Gastroesophageal sphincter (tissue), 4 donors: Measurements from ENCODE around the gene NAV2. TPM values are rescaled to one million over a fixed set of nuclear protein-coding genes. Genes with fewer than 3 reads are reported as not detected.

Experiments used
- ATAC-seq: fragments of 150-250 bp; one replicate; pipeline ENCODE4 v1.9.1; 2016; ENCODE audit warnings: mild to moderate bottlenecking, moderate library complexity
- H3K27ac ChIP-seq, 4 donors: fragments of 200-600 bp; sonication (generic) in 3 of 4; 1 replicate in 3 of 4; 2 replicates in 1 of 4; pipeline ENCODE4 v1.5.1; 2016 to 2019
- H3K27me3 ChIP-seq: fragments of 200-600 bp; sonication (generic); one replicate; pipeline ENCODE4 v1.5.1; 2019
- H3K36me3 ChIP-seq, 2 donors: fragments of 200-600 bp; sonication (generic); one replicate each; pipeline ENCODE4 v1.5.1; 2019; ENCODE audit warnings: control low read depth in 1 of 2
- H3K4me1 ChIP-seq, 3 donors: fragments of 200-600 bp; sonication (generic); 1 replicate in 2 of 3; 2 replicates in 1 of 3; pipeline ENCODE4 v1.5.1; 2016 to 2019; ENCODE audit warnings: control low read depth in 2 of 3
- H3K4me3 ChIP-seq, 2 donors: fragments of 200-600 bp; sonication (generic); one replicate each; pipeline ENCODE4 v1.5.1; 2019; ENCODE audit warnings: mild to moderate bottlenecking in 1 of 2, moderate library complexity in 1 of 2
- H3K9me3 ChIP-seq, 3 donors: fragments of 200-600 bp; sonication (generic); one replicate each; pipeline ENCODE4 v1.5.1; 2017 to 2019; ENCODE audit warnings: control low read depth in 2 of 3
- CTCF ChIP-seq, 4 experiments: fragments of 200-600 bp in 2 of 4; fragments of 450-650 bp in 2 of 4; sonication (generic) in 1 of 4; IDR thresholded peaks; one replicate each; pipeline ENCODE4 v1.5.1; 2017 to 2019; ENCODE audit warnings: antibody characterized with exemption in 4 of 4, mild to moderate bottlenecking in 2 of 4, moderate library complexity in 2 of 4
- EP300 ChIP-seq: sonication (generic); formaldehyde crosslinking; IDR thresholded peaks from one replicate; pipeline ENCODE4 v1.6.1; 2017; ENCODE audit warnings: antibody characterized with exemption, mild to moderate bottlenecking
- POLR2A ChIP-seq, 2 donors: fragments of 450-650 bp; IDR thresholded peaks; one replicate each; pipeline ENCODE4 v1.6.1; 2017; ENCODE audit warnings: antibody characterized with exemption in 2 of 2, mild to moderate bottlenecking in 2 of 2, moderate library complexity in 1 of 2
- POLR2AphosphoS5 ChIP-seq: sonication (generic); formaldehyde crosslinking; IDR thresholded peaks from one replicate; pipeline ENCODE4 v1.6.1; 2017; ENCODE audit warnings: antibody characterized with exemption
- WGBS, 2 donors: methylation state at CpG; one replicate each; pipeline ENCODE4 v1.1.5; 2018; ENCODE audit warnings: low coverage in 1 of 2; 5-methylcytosine and 5-hydroxymethylcytosine counted together
- total RNA-seq, 4 donors: library from RNA; depleted of rRNA; stranded (reverse); fragments of >200 nt; gene quantifications; one replicate each; pipeline ENCODE4 v1.1.0, GENCODE V29; 2016

NAV2 gene
- total RNA-seq: 10 to 100 TPM; 19.5 to 57.1 (median 43.4) TPM

- H3K36me3 ChIP-seq: no peaks in the 10 kb centered on the region
- peak; percentile 95 for ATAC-seq
- TF ChIP-seq POLR2AphosphoS5 (peak; percentile 89), CTCF (IDR thresholded peaks at IDR 0.05) (peak in 1 of 4 experiments; percentile 57), EP300 (no peak), POLR2A (IDR thresholded peaks at IDR 0.05) (peak; percentile 92 to 99)
- H3K27me3 ChIP-seq: no peaks in the 10 kb centered on the region
- H3K27ac ChIP-seq: peak within 1 kb of the TSS; percentile 90 to 97 (median 92)
- H3K4me1 ChIP-seq: peaks cover under 1 to 62% (median 13%) of the 10 kb centered on the region in 3 donors
- H3K4me3 ChIP-seq: peak within 1 kb of the TSS; percentile 69 to 86
- H3K9me3 ChIP-seq: no peaks in the 10 kb centered on the region
- 0 to 1% methylated on average over 13 of the region's 91 CpGs for WGBS, 2 donors
Observed at GRCh38 chr11:19712281-19713195, at the start of gene NAV2. NAV2 (plus strand) TSS chr11:19712837; CDS start chr11:19713696, 859 bp downstream.

- no peak for ATAC-seq
- no peaks in the 10 kb centered on the region for H3K27me3 ChIP-seq
- peaks cover 0 to 23% (median 0%) of the 10 kb centered on the region in 3 donors for H3K4me1 ChIP-seq
- TF ChIP-seq POLR2AphosphoS5 (no peak), CTCF (IDR thresholded peaks at IDR 0.05) (no peak), EP300 (no peak), POLR2A (IDR thresholded peaks at IDR 0.05) (no peak)
- no peaks in the 10 kb centered on the region for H3K36me3 ChIP-seq
- WGBS, 2 donors: 57 to 75% methylated on average over 1 of the region's 1 CpG
- no peak overlapping the region for H3K4me3 ChIP-seq
- H3K27ac ChIP-seq: no peak overlapping the region
- H3K9me3 ChIP-seq: no peaks in the 10 kb centered on the region
Observed at GRCh38 chr11:19663206-19663605, 49.4 kb upstream of the NAV2 start.

- no peak overlapping the region for H3K4me3 ChIP-seq
- ATAC-seq: peak; percentile 31
- H3K9me3 ChIP-seq: no peaks in the 10 kb centered on the region
- no peaks in the 10 kb centered on the region for H3K36me3 ChIP-seq
- H3K4me1 ChIP-seq: peaks cover 0 to 21% (median 0%) of the 10 kb centered on the region in 3 donors
- WGBS, 2 donors: 46 to 47% methylated on average over 3 of the region's 4 CpGs
- TF ChIP-seq POLR2A (IDR thresholded peaks at IDR 0.05): no peak
- H3K27me3 ChIP-seq: no peaks in the 10 kb centered on the region
- H3K27ac ChIP-seq: no peak overlapping the region
Observed at GRCh38 chr11:19664886-19665548, 47.6 kb upstream of the NAV2 start.

GRCh38 chr11:19666951-19667350 lies 45.7 kb upstream of the NAV2 start:
- Histone ChIP-seq H3K27ac (no peak overlapping the region), H3K4me3 (no peak overlapping the region), H3K4me1 (peaks cover 0 to 32% (median 3%) of the 10 kb centered on the region in 3 donors), H3K27me3 (no peaks in the 10 kb centered on the region), H3K9me3 (no peaks in the 10 kb centered on the region), H3K36me3 (no peaks in the 10 kb centered on the region)
- ATAC-seq: no peak
- TF ChIP-seq POLR2AphosphoS5 (no peak), CTCF (IDR thresholded peaks at IDR 0.05) (no peak), POLR2A (IDR thresholded peaks at IDR 0.05) (no peak), EP300 (no peak)
- 74 to 87% methylated on average over 3 of the region's 3 CpGs for WGBS, 2 donors

- TF ChIP-seq POLR2AphosphoS5: no peak
- no peak for TF ChIP-seq CTCF (IDR thresholded peaks at IDR 0.05)
- TF ChIP-seq POLR2A (IDR thresholded peaks at IDR 0.05): no peak
- no peak for TF ChIP-seq EP300
- Histone ChIP-seq H3K4me1 (peaks cover 4 to 57% (median 11%) of the 10 kb centered on the region in 3 donors), H3K36me3 (no peaks in the 10 kb centered on the region), H3K4me3 (no peak overlapping the region), H3K27me3 (no peaks in the 10 kb centered on the region), H3K9me3 (no peaks in the 10 kb centered on the region), H3K27ac (no peak overlapping the region)
- no CpG with 5 or more reads among the region's 1 CpG for WGBS, 2 donors
- no peak for ATAC-seq
Observed at GRCh38 chr11:19669511-19669910, 43.1 kb upstream of the NAV2 start.
